HG03060 (cell line): ENCODE measurements around the gene EXOC3.
"Not testable (repeated sequence)": the region's sequence is repeated elsewhere in the genome, so short reads cannot be mapped to it uniquely, and the experiment has no call there.

Experiments
- ATAC-seq: cut with Tn5 transposase; IDR thresholded peaks from one replicate; pipeline ENCODE4 v1.9.1; 2021; ENCODE audit warnings: low read depth, moderate number of reproducible peaks; ENCODE audit not compliant: unreplicated experiment

EXOC3 gene

DNA sequence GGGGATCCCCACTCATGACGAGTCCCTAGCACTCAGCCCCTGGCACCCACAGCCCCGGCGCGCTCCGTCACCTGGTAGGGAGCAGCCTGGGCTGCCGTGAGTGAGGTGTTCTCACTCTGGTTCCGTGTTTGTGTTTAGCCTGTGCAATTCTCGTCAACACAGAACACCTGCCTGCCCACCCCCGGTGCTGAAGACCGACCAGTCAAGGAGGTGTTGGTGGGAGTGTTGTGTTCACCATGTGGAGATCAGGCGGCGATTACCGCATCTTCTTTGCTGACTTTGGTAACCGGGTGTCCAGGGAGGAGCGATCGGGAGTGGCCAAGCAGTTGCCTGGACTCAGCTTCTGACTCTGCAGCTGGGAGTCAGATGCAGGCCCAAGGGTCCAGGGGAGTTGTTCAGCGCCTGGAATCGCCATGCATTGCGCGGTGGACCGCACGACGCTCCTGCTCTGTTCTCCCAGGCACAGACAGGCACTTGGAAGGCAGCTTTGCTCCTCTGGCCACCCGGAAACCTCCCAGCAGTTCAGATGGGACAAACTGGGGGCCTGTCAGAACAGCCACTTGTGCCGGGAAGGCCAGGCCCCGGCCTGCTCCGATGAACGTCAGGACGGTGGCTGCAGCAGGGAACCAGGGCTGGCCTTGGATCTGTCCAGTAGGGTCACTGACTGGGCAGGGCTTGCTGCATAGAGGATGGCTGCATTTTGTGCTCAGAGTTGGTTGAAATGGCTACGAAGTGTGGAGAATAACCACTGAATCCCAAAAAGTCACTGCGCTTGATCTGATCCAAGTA is 28.2 kb downstream of the EXOC3 start:
- ATAC-seq: no peak

DNA sequence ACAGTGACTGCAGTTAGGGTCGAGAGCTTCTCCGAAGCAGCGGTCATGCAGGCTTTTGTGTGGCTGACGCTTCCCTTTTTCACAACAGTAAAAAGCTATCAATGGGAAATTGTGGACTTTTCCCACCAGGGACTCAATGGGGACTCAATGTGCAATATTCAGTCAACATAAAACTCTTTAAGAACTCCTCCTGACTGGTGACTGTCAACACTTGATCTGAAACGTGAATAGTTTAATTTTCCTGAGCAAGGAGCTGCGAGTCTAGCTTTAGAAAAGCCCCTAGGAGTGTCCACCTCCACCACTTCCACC is 28.7 kb downstream of the EXOC3 start:
- no peak for ATAC-seq

DNA sequence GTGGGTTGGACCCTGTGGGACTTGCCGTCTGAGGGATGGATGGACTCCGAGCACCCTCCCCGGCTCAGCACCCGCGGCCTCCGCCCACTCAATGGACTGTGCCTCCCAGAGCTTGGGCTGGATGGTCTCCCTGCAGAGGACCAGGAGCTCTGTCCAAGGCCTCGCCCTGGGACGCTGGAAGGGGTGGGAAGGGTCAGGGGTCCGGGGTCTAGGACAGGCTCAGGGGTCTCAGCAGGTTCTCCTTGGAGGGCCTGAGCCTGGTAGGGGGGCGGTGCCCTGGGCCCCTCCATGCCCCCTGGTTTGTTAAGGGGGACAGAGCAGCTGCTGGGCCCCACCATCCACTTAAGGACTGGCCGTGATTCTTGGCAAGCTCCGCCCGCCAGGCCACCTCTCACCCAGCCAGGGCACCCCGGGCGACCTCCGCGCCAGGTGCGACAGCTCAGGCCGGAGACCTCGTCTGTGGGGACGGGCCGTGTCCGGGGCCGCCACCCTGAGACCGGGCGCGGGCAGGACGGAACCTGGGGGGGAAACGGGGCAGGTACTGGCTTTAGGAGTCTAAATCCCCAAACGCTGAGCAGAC is 29.2 kb downstream of the EXOC3 start:
- no peak for ATAC-seq

DNA sequence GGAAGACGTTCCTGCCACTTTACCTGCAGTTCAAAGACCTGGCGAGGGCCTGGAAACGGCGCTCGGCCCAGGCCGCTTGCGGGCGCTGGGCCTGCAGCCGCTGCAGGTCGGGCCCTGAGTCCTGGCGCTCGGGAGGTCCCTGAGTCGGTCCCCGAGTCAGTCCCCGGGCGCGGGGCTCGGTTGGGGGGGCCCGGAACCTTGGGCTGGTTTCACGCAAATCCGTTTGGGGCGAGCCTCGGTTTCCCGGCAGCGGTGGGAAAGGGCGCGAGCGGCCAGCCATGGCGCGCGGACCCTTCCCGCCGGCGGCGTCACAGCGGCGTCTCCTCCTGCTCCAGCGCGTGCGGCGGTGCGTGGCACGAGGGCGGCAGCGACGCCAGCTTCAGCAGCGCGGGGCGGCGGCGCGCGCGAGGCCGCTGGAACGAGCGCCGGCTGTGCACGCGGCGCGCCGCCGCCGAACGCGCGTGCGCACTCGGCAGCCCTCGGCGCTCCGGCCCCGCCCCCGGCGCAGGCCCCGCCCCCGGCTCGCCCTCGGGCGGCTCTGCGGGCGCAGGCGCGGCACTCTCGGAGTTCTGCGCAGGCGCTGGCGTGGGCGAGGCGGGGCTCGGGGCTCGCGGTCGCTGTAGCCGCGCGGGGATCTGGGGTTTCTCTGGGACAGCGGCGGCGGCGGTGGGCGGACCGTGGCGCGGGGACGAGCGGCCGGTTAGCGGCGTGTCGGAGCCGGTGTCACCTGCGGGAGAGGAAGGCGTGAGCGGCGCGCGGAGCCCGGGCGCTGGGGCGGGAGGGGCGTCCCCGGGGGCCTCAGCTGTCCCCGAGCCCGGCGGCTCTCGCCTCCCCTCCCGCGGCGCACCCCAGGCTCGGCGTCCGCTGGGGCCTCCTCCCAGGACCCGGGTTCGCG is 29.9 kb downstream of the EXOC3 start:
- no peak for ATAC-seq

DNA sequence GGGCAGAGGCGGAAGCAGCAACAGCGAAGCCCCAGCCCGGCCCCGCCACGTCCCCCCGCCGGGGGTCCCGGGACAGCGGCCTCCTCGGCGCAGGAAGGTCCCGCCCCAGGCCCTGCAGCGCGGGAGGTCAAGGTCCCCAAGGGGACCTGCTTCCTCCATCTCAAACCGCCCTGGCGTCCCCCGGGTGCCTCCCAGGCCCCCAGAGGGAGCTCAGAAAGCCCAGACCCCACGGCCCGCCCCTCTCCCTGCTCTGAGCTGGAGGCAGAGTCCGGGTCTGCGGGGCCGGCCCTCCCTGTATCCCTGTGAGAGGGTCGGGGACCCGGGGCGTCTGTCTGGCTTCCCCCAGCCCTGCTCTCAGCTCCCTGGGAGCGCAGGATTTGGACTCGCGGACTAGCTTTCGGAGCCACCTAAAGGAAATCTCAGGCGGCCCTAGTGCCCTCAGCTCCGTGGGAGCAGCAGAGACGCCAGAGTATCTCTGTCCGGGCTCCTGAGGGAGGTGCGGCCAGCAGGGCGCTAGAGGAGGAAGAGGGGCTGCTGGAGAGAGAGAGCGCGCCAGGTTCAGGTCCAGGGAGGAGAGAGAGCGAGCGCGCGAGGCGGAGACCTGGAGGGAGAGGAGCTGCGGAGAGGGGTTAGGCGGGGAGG is 30.7 kb downstream of the EXOC3 start:
- ATAC-seq: no peak

DNA sequence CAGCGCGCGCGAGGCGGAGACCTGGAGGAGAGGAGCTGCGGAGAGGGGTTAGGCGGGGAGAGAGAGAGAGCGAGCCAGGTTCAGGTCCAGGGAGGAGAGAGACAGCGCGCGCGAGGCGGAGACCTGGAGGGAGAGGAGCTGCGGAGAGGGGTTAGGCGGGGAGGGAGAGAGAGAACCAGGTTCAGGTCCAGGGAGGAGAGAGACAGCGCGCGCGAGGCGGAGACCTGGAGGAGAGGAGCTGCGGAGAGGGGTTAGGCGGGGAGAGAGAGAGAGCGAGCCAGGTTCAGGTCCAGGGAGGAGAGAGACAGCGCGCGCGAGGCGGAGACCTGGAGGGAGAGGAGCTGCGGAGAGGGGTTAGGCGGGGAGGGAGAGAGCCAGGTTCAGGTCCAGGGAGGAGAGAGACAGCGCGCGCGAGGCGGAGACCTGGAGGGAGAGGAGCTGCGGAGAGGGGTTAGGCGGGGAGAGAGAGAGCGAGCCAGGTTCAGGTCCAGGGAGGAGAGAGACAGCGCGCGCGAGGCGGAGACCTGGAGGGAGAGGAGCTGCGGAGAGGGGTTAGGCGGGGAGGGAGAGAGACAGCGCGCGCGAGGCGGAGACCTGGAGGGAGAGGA is 31.4 kb downstream of the EXOC3 start:
- not testable (repeated sequence) for ATAC-seq

DNA sequence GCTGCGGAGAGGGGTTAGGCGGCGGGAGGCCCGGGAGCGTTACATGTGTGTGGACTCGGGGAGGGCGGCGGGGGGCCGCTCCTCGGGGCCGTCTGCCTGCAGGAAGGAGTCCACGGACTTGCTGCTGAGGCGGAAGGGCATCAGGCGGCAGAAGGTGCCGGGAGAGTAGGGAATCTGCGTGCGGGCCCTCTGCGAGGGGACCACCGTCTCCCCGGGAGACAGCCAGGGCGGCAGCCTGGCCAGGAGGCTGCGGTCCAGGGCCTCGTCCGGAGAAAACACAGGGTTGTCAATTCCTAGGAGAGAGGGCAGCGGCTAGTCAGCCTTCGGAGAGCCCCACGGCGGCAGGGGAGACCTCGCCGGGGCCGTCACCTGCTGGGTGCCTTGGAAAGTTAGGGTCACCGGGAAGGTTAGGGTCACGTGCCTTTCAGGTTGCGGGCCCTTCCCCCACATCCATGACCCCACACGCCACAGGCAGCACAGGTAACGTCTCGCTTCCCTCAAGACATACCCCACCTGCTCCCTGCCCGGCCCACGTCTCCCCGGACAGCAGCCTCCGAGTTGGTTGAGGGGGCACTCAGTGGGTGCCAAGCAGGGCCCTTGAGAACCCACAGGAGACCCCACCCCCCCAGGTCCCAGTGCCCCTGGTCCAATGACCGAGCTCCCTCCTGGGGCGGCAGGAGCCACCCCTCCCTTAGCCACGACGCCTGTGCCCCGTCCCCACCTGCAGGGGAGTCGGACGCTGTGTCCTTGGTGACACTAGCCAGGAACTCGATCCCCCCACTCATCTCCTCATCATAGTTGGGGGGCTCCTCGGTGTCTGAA is 32.1 kb downstream of the EXOC3 start:
- no peak for ATAC-seq

DNA sequence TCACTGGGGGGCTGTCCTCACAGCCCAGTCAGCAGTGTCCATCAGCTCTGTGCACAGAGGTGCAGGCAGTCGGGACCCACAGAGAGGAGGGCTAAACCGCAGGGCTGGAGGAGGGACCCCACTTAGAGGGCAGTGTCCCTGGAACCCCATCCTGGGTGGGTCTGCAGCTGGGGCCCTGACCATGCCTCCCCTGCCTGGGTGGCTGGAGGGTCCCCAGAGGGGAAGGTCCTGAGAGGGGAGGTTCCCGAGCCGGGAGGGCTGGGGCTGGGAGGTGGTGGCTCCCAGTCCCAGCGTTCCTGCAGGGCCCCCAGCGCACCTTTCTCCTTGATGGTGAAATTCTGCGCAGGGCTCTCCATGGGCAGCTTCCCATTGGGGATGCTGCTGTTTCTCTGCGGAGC is 32.7 kb downstream of the EXOC3 start:
- no peak for ATAC-seq

DNA sequence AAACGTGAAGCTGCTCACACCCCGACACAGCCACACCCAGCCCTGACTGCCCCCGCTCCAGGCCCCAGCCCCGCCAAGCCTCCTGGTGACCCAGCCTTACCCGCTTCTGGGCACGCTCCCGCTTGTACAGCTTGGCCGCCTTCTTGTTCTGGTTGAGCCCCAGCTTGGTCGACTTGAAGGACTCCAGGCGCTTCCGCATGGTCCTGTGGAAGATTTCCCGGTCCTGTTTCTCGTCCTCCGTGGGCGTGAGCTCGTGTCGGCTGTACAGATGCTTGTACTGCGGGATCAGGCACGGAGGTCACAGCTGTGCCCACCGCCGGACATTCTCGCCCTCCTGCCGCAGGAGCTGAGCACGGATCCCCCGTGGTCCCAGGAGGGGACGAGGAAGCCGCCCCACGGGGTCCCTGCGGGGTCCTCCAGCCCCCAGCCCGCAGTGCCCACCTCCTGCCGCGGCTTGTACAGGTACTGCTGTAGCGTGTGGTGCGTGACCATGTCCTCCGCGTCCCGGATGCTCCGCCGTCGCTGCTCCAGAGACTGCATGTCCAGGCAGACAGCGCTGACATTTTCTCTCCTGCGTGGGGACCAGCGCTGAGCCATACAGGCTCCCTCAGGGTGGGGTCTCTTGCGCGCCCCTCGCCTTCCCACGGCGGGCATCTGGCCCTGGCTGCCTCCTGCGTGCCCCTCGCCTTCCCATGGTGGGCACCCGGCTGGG is 33.3 kb downstream of the EXOC3 start:
- ATAC-seq: no peak

DNA sequence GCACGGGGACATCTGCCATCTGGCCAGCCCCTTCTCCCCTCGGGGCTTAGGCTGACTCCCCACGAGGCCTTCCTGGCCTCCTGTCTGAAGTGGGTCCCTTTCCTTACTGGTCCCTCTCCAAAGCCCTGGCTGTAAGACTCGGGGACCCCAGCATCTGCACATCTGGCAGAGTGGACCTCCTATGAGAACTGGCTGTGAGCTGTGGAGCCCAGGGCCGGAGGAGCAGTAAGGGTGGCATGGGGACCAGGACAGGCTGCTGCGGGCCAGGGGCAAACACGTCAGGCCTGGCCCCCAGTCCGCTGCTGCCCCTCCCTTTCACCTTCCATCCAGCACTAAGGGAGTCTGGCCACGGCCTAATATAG is 33.8 kb downstream of the EXOC3 start:
- ATAC-seq: no peak

DNA sequence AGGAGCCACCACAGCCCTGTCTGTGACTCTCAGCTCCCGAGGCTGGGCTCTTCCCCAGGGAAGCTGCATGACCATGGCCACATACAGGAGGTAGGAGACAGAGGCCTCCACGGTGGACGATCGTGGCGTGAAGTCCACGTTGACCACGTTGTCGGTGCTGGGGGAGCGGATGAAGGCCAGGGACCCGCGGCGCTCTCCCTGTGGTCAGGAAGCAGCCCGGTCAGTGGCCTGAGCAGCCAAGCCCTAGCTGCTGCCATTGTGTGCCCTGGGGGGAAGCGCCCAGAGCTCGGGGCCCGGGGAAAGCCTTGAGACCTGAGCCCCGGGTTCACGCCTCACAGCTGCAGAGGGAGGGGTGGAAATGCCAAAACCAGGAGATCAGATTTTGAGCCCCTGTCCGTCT is 34.3 kb downstream of the EXOC3 start:
- ATAC-seq: no peak

DNA sequence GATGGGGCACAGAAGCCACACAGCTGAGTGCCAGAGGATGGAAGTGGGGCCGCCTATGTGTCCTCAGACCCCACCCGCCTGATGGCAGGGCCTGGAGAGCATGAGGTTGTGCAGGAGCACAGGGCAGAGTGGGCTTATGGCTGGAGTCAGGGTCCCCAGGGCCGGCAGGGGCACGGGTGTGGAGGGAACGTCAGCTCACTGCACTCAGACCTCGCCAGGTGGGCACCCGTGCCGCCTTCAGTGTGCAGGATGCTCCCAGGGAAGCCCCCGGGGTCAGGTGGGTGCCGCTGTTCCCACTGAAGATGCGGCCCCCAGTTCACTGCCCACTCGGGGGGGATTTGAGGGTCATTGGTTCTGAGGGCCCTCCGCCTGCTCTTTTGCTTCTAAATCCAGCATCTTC is 34.9 kb downstream of the EXOC3 start:
- ATAC-seq: no peak

DNA sequence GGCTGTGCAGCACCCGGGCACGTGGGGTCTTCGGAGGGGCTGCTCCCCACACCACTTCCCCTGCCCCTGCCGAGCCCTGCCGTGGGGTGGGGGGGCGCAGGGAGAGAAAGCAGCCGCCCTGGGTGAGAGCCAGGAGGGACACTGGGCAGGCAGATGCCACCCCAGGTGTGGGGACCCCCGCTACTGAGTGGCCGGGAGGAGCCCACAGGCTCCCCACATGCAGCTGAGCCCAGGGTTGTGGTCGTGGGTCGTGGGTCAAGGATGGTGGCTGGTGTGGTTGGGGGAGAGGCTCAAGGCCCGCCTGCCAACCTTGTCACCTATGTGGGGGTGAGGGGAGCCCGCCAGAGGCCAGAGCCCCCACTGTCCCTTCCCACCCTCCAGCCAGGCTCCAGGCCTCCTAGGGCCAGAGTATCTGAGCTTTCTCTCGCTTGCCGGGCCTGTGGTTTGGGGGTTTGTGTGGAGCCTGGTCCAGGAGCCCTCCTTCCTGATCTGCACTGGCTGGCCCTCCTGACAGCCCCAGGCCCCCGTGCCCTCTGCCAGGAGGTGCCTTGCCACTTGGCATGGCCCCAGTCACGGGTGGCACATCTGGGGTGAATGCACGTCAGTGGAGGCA is 35.5 kb downstream of the EXOC3 start:
- ATAC-seq: no peak

DNA sequence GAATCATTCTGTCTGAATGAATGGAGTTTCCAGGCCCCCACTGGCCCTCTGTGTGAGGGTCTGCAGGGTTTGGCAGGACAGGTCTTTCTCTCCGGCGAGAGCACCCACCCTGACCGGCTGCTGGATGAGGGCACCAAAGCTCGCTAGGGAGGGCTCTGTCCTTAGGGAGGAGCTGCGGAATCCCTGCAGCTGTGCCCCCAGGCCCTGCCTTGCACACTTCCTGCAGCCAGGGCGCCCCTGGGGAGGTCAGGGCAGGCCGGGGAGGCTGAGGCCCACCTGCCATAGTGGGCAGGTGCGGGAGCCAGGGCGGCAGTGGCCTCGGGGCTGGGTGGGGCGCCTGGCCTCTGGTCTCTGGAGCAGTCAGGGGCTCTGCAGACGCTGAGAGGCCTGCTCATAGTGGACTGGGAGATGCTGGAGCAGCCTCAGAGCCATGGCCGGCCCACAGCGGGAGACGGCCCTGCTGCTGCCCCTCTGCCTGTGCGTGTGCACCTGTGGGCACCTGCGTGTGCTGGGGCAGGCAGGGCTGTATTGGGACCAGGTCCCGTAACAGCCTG is 36.1 kb downstream of the EXOC3 start:
- no peak for ATAC-seq

DNA sequence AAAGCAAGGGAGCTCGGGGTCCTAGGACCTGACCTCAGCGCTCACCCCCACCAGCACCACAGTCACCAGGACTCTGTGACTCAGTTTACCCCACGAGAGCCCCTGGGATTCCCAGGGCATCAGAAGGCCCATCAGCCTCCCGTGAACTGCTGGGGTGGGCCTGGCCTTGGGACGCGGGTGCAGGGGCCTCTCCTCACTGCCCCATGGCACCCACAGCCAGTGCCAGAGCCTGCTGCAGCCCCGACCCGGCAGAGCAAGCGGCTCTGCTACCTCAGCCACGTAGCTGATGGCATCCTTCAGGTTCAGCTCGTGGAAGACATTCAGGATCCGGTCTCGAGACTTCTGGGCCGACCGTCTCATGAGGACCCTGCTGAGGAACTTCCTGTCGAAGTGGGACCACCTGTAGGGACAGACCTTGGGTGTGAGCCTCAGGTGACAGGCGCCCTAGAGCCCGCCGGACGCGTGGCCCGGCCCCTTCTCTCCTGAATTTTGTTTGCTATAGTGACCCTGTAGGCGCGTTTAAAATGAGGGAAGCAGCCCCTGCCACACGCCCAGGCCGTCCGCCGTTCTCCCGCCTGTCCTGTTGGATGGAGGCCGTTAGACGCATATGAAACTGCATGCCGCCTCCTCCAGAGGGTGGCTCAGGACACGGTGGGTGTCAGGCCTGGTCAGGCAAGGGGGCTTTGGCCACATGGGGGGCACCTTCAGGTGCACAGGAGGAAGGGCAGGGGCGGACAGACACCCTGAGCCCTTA is 36.8 kb downstream of the EXOC3 start:
- no peak for ATAC-seq

DNA sequence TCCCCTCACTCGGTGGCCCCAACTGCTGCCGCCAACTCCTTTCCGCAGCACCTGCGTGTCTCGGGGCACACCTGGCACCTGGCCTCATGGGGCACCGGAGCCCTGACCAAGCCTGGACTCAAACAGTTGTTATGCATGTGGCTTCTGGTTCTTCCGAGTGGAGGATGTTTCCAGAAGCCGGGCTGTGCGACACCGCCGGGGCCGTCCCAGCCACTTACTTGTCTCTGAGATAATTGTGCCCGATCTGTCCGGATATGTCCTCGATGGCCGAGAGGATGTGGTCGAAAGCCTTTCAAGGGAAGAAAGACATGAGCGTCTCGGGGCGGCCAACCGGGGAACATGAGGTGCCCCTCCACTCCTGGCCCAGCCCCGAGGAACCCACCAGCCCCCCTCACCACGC is 38.4 kb downstream of the EXOC3 start:
- ATAC-seq: no peak

DNA sequence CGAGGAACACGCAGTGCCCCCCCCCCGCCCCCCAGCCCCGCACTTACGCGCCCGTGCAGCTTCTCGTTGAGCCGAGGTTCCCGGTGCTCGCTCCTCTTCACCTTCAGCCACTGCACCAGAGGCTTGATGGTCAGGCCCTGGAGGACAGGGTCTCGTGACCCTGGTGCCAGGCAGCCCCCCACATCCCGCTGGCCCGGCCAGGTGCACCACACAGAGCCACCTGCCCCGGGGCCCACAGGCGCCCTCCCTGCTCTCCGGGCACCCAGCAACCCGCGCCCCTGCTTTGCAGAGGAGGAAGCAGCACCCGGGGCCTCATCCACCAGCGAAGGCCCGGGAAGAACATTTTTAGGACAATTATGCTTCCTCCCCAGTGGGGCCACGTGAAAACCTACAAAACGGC is 39.0 kb downstream of the EXOC3 start:
- ATAC-seq: no peak

DNA sequence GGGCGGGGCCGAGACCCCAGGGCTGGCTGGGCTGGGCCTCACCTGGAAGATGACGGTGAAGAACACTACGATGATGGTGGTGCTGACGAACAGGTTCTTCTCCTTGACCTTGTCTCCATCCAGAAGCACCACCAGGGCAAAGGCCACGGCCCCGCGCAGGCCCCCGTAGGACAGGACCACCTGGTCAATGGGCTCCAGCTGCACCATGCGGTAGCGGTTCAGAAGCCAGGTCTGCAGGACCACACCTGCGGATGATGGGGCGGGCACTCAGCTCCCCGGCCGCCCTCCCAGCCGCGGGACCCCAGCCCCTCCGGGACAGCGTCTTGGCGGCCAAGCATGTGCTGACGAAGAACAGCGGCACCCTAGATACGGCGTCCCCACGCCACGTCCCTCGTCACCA is 39.5 kb downstream of the EXOC3 start:
- no peak for ATAC-seq
